ENCODE data around the gene NLRP7.
"Not testable (repeated sequence)": the region's sequence is repeated elsewhere in the genome, so short reads cannot be mapped to it uniquely, and the experiment has no call there.

The NLRP7 gene

GRCh38 chr19:54947381-54947780, at the start of gene NLRP7:
TSS of gene NLRP7 (minus strand) at chr19:54947530.
- DNase-seq: no peak

- DNase-seq: no peak
These were observed 48.2 kb upstream of the NLRP7 start for GRCh38 chr19:54995561-54995960.

GRCh38 chr19:54989531-54989930, 42.2 kb upstream of the NLRP7 start:
- DNase-seq: not testable (repeated sequence)

GRCh38 chr19:54982562-54982961, 35.2 kb upstream of the NLRP7 start:
- DNase-seq: not testable (repeated sequence)

GRCh38 chr19:54973229-54974090, 26.1 kb upstream of the NLRP7 start:
- not testable (repeated sequence) for DNase-seq

- DNase-seq: not testable (repeated sequence)
These were observed 24.1 kb upstream of the NLRP7 start for GRCh38 chr19:54971446-54971845.

- no peak for DNase-seq
These were observed 22.3 kb upstream of the NLRP7 start for GRCh38 chr19:54969647-54970046.

GRCh38 chr19:54967611-54968010, 20.3 kb upstream of the NLRP7 start:
- DNase-seq: no peak

- not testable (repeated sequence) for DNase-seq
These were observed 17.7 kb upstream of the NLRP7 start for GRCh38 chr19:54965055-54965454.

- DNase-seq: no peak
These were observed 12.5 kb upstream of the NLRP7 start for GRCh38 chr19:54959840-54960239.

GRCh38 chr19:54955376-54955775, 8.0 kb upstream of the NLRP7 start:
- no peak for DNase-seq

GRCh38 chr19:54953345-54953713, 6.0 kb upstream of the NLRP7 start:
- DNase-seq: not testable (repeated sequence)

- DNase-seq: no peak
These were observed 5.4 kb upstream of the NLRP7 start for GRCh38 chr19:54952591-54953344.

- not testable (repeated sequence) for DNase-seq
These were observed 3.2 kb upstream of the NLRP7 start for GRCh38 chr19:54950580-54950979.

GRCh38 chr19:54949412-54949811, 2.1 kb upstream of the NLRP7 start:
- DNase-seq: no peak

- not testable (repeated sequence) for DNase-seq
These were observed 3.5 kb downstream of the NLRP7 start for GRCh38 chr19:54943772-54944361.

- DNase-seq: not testable (repeated sequence)
These were observed 7.8 kb downstream of the NLRP7 start for GRCh38 chr19:54939538-54939937.

GRCh38 chr19:54938906-54939305, 8.4 kb downstream of the NLRP7 start:
- DNase-seq: no peak

- no peak for DNase-seq
These were observed 9.4 kb downstream of the NLRP7 start for GRCh38 chr19:54937926-54938325.

- DNase-seq: no peak
These were observed 19.0 kb downstream of the NLRP7 start for GRCh38 chr19:54928299-54928698.

- DNase-seq: no peak
These were observed 24.1 kb downstream of the NLRP7 start for GRCh38 chr19:54923276-54923675.

- DNase-seq: no peak
These were observed 26.2 kb downstream of the NLRP7 start for GRCh38 chr19:54921082-54921481.
